B cell (primary cell): ENCODE data around the gene SOX8. TPM values are rescaled to one million over a fixed set of nuclear protein-coding genes. Genes with fewer than 3 reads are reported as not detected.

ENCODE experiments used
- ATAC-seq: fragments of 200-7000 bp; cut with Tn5 transposase; one replicate; pipeline ENCODE4 v1.10.0; 2021; ENCODE audit warnings: low read depth, mild to moderate bottlenecking, moderate number of reproducible peaks, moderate library complexity
- CTCF ChIA-PET: fragments of 350-600 bp; sonication (Branson Sonifier 250); formaldehyde crosslinking; loops from one replicate; lab custom pipeline; 2021; ENCODE audit warnings: antibody characterized with exemption, inconsistent platforms; lab: Charles Lee
- POLR2A ChIA-PET: fragments of 350-600 bp; sonication (Branson Sonifier 250); formaldehyde crosslinking; loops from one replicate; lab custom pipeline; 2021; ENCODE audit warnings: antibody characterized with exemption; lab: Charles Lee
- DNase-seq: peaks from one replicate; pipeline ENCODE4 v3.0.0; 2013
- H2AFZ ChIP-seq: 2 replicates; pipeline ENCODE4 v1.6.1; 2012; ENCODE audit warnings: mild to moderate bottlenecking, low read depth, low read length; ENCODE audit not compliant: insufficient read depth, poor library complexity, severe bottlenecking
- H3K27ac ChIP-seq, 2 donors: 1 replicate in 1 of 2; 2 replicates in 1 of 2; pipeline ENCODE4 v1.5.1; 2012 to 2013; ENCODE audit warnings: low read length in 2 of 2, mild to moderate bottlenecking in 2 of 2, moderate library complexity in 1 of 2
- H3K27me3 ChIP-seq, 4 experiments: fragments of 200-600 bp in 1 of 4; sonication (generic) in 1 of 4; replicated peaks in 1 of 4; 1 replicate in 2 of 4; 2 replicates in 2 of 4; pipeline versions ENCODE4 v1.6.1 to v1.7.0; 2013 to 2016; ENCODE audit warnings: low read length in 3 of 4, mild to moderate bottlenecking in 2 of 4, mixed read lengths in 1 of 4, moderate library complexity in 1 of 4; ENCODE audit not compliant: insufficient read depth in 4 of 4, control insufficient read depth in 3 of 4; ENCODE audit errors: control extremely low read depth in 1 of 4
- H3K36me3 ChIP-seq, 2 experiments: replicated peaks in 1 of 2; 1 replicate in 1 of 2; 2 replicates in 1 of 2; pipeline versions ENCODE4 v1.6.1 to v1.7.1; 2013; ENCODE audit warnings: low read length in 1 of 2; ENCODE audit not compliant: insufficient read depth in 2 of 2, control insufficient read depth in 1 of 2; ENCODE audit errors: control extremely low read depth in 1 of 2, extremely low read depth in 1 of 2
- H3K4me1 ChIP-seq, 2 donors: fragments of 200-600 bp in 1 of 2; sonication (generic) in 1 of 2; 1 replicate in 1 of 2; 2 replicates in 1 of 2; pipeline versions ENCODE4 v1.5.1 to v1.6.1; 2013 to 2017; ENCODE audit warnings: low read length in 2 of 2; ENCODE audit not compliant: control insufficient read depth in 2 of 2, insufficient read depth in 2 of 2
- H3K4me2 ChIP-seq: replicated peaks from 2 replicates; pipeline ENCODE3; 2012; ENCODE audit warnings: mild to moderate bottlenecking, low read depth, low read length; ENCODE audit not compliant: poor library complexity, severe bottlenecking
- H3K4me3 ChIP-seq, 5 experiments: fragments of 200-600 bp in 1 of 5; sonication (generic) in 1 of 5; 1 replicate in 3 of 5; 2 replicates in 2 of 5; pipeline versions ENCODE4 v1.5.1 to v1.7.0; 2011 to 2016; ENCODE audit warnings: low read length in 4 of 5, mild to moderate bottlenecking in 4 of 5, low read depth in 2 of 5, control low read depth in 1 of 5, moderate library complexity in 1 of 5; ENCODE audit not compliant: insufficient read depth in 1 of 5; ENCODE audit errors: control extremely low read depth in 1 of 5, extremely low read depth in 1 of 5
- H3K79me2 ChIP-seq: fragments of 200-600 bp; sonication (generic); one replicate; pipeline ENCODE4 v1.6.0; 2016; ENCODE audit warnings: low read length; ENCODE audit not compliant: control insufficient read depth, insufficient read depth
- H3K9ac ChIP-seq: fragments of 200-600 bp; sonication (generic); 2 replicates; pipeline ENCODE4 v1.6.1; 2017; ENCODE audit warnings: mild to moderate bottlenecking, low read length, moderate library complexity
- H3K9me3 ChIP-seq, 3 donors: one replicate each; pipeline versions ENCODE4 v1.6.1 to v1.7.1; 2013; ENCODE audit warnings: low read length in 2 of 3; ENCODE audit not compliant: control insufficient read depth in 2 of 3, insufficient read depth in 1 of 3; ENCODE audit errors: control extremely low read depth in 1 of 3
- H4K20me1 ChIP-seq: 2 replicates; pipeline ENCODE4 v1.6.0; 2012; ENCODE audit warnings: mild to moderate bottlenecking, low read length; ENCODE audit not compliant: insufficient read depth, control insufficient read depth, poor library complexity, severe bottlenecking
- H3K27ac Mint-ChIP-seq: one replicate; pipeline ENCODE4 v1.8.0; 2021; ENCODE audit warnings: mixed read lengths
- H3K27me3 Mint-ChIP-seq: one replicate; pipeline ENCODE4 v1.8.0; 2021; ENCODE audit warnings: mixed read lengths
- H3K4me1 Mint-ChIP-seq: one replicate; pipeline ENCODE4 v1.8.0; 2021; ENCODE audit warnings: mixed read lengths
- H3K4me3 Mint-ChIP-seq: one replicate; pipeline ENCODE4 v1.8.0; 2021; ENCODE audit warnings: mixed read lengths
- H3K9me3 Mint-ChIP-seq: one replicate; pipeline ENCODE4 v1.8.0; 2022; ENCODE audit warnings: mixed read lengths; ENCODE audit not compliant: insufficient read depth
- EZH2 ChIP-seq: IDR thresholded peaks from 2 replicates; pipeline ENCODE4 v1.6.1; 2012; ENCODE audit warnings: borderline replicate concordance, low read depth, mild to moderate bottlenecking, moderate library complexity, low read length; ENCODE audit not compliant: insufficient read depth, poor library complexity, severe bottlenecking
- WGBS: methylation state at CpG from one replicate; pipeline ENCODE4 v1.1.5; 2013; ENCODE audit warnings: missing lambda C conversion rate; ENCODE audit not compliant: insufficient coverage; 5-methylcytosine and 5-hydroxymethylcytosine counted together
- intact Hi-C: fragments of 100-400 bp; cut with micrococcal nuclease; formaldehyde crosslinking; loops from one replicate; pipeline ENCODE4 v1.10.0; 2022
- polyA plus RNA-seq: library from polyadenylated mRNA; depleted of rRNA; stranded (reverse); fragments of >200 nt; gene quantifications from 2 replicates; pipeline ENCODE4 v1.2.3, GENCODE V29; 2012
- total RNA-seq, 2 donors: library from RNA; stranded (reverse); fragments of 120-200 nt in 1 of 2; gene quantifications; 1 replicate in 1 of 2; 2 replicates in 1 of 2; pipeline versions ENCODE4 v1.2.3 to v1.2.4, GENCODE V29; 2013 to 2022
- TF ChIP-seq, protein P1 (sequence below): fragments of 200-600 bp; IDR thresholded peaks from one replicate; pipeline ENCODE4 v1.8.0; 2022; ENCODE audit warnings: antibody characterized with exemption, mild to moderate bottlenecking

The SOX8 gene
- total and polyA plus RNA-seq, 2 donors (not counting 1 experiment from before 2014, with no cell fraction given): 0.03 to 1.2 TPM

DNA sequence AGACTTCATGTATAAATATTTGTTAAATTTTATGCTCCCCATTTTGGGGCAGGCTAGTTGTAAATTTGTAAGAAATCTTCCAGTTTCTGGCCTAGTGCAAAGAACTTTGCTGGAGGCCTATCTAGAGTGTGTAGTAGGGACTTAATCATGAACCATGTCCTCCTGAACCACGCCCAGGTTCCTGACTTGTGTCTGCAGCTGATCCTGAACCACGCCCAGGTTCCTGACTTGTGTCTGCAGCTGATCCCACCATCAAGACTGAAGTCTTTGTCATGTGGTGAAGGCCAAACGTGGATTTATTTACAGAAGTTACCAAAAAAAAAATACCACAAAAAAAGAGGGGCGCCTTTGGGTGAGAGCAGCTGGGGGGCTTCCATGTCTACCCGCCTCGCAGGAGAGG lies 43.8 kb upstream of the SOX8 start:
- intact Hi-C loops: no loop called here
- peaks cover 3 to 20% (median 15%) of the 10 kb centered on the region in 3 donors for H3K9me3 ChIP-seq
- TF ChIP-seq EZH2: no peak
- TF ChIP-seq, protein P1, sequence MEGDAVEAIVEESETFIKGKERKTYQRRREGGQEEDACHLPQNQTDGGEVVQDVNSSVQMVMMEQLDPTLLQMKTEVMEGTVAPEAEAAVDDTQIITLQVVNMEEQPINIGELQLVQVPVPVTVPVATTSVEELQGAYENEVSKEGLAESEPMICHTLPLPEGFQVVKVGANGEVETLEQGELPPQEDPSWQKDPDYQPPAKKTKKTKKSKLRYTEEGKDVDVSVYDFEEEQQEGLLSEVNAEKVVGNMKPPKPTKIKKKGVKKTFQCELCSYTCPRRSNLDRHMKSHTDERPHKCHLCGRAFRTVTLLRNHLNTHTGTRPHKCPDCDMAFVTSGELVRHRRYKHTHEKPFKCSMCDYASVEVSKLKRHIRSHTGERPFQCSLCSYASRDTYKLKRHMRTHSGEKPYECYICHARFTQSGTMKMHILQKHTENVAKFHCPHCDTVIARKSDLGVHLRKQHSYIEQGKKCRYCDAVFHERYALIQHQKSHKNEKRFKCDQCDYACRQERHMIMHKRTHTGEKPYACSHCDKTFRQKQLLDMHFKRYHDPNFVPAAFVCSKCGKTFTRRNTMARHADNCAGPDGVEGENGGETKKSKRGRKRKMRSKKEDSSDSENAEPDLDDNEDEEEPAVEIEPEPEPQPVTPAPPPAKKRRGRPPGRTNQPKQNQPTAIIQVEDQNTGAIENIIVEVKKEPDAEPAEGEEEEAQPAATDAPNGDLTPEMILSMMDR: no peak
- Mint-ChIP-seq H3K27ac (no peak overlapping the region), H3K4me3 (no peak overlapping the region), H3K27me3 (no peaks in the 10 kb centered on the region), H3K4me1 (no peaks in the 10 kb centered on the region), H3K9me3 (peaks cover 16% of the 10 kb centered on the region)
- POLR2A ChIA-PET: no interaction called here
- H2AFZ ChIP-seq: no peak overlapping the region
- no peak overlapping the region for H3K27ac ChIP-seq
- H3K4me2 ChIP-seq: no peak overlapping the region
- H4K20me1 ChIP-seq: no peaks in the 10 kb centered on the region
- no peaks in the 10 kb centered on the region for H3K4me1 ChIP-seq
- peaks cover 4 to 9% of the 10 kb centered on the region in 2 experiments for H3K36me3 ChIP-seq
- H3K4me3 ChIP-seq: no peak overlapping the region
- no peak for ATAC-seq
- H3K79me2 ChIP-seq: no peaks in the 10 kb centered on the region
- CTCF ChIA-PET: no interaction called here
- H3K27me3 ChIP-seq: no peaks in the 10 kb centered on the region
- no peak overlapping the region for H3K9ac ChIP-seq
- DNase-seq: no peak
- WGBS: 98% methylated on average over 4 of the region's 6 CpGs

DNA sequence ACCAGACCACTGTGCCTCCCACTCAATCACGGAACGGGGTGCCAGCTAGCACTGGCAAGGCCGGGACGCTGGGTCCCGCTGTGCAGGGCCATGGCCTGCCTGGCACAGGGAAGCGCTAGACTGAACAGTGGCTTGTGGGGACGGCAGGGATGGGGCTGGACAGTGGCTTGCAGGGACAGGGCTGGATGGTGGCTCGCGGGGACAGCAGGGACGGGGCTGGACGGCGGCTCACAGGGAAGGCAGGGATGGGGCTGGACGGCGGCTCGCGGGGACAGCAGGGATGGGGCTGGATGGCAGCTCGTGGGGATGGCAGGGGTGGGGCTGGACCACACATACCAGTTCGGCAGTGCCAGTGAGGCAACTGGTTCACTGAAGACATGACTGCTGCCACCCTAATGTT lies 43.4 kb upstream of the SOX8 start:
- no peaks in the 10 kb centered on the region for H4K20me1 ChIP-seq
- Mint-ChIP-seq H3K27me3 (no peaks in the 10 kb centered on the region), H3K27ac (no peak overlapping the region), H3K4me1 (no peaks in the 10 kb centered on the region), H3K4me3 (no peak overlapping the region), H3K9me3 (peaks cover 16% of the 10 kb centered on the region)
- TF ChIP-seq, protein P1: no peak
- no peak for TF ChIP-seq EZH2
- WGBS: 90% methylated on average over 17 of the region's 18 CpGs
- DNase-seq: no peak
- CTCF ChIA-PET: no interaction called here
- H3K9me3 ChIP-seq: peaks cover 3 to 25% (median 16%) of the 10 kb centered on the region in 3 donors
- H3K4me3 ChIP-seq: no peak overlapping the region
- intact Hi-C loops: no loop called here
- H3K79me2 ChIP-seq: no peaks in the 10 kb centered on the region
- no peak overlapping the region for H3K9ac ChIP-seq
- no peak for ATAC-seq
- no peak overlapping the region for H3K27ac ChIP-seq
- H3K36me3 ChIP-seq: peaks cover 2 to 9% of the 10 kb centered on the region in 2 experiments
- H3K4me2 ChIP-seq: no peak overlapping the region
- no peaks in the 10 kb centered on the region for H3K4me1 ChIP-seq
- no peak overlapping the region for H2AFZ ChIP-seq
- POLR2A ChIA-PET: no interaction called here
- H3K27me3 ChIP-seq: no peaks in the 10 kb centered on the region
